HG03575 (cell line): Measurements from ENCODE around the gene NUAK1.
"Not testable (repeated sequence)": the region's sequence is repeated elsewhere in the genome, so short reads cannot be mapped to it uniquely, and the experiment has no call there.

Experiments
- ATAC-seq: cut with Tn5 transposase; IDR thresholded peaks from one replicate; pipeline ENCODE4 v1.9.1; 2021; ENCODE audit not compliant: unreplicated experiment, insufficient number of reproducible peaks, low FRiP score; ENCODE audit errors: extremely low read depth

The NUAK1 gene

GRCh38 chr12:106150555-106150954 is 11.8 kb upstream of the NUAK1 start:
- ATAC-seq: no peak

GRCh38 chr12:106149096-106149784 is 10.5 kb upstream of the NUAK1 start:
- no peak for ATAC-seq

- no peak for ATAC-seq
These were observed 9.2 kb upstream of the NUAK1 start for GRCh38 chr12:106147956-106148355.

GRCh38 chr12:106146987-106147386 is 8.2 kb upstream of the NUAK1 start:
- no peak for ATAC-seq

- no peak for ATAC-seq
These were observed 7.0 kb upstream of the NUAK1 start for GRCh38 chr12:106145539-106146447.

- ATAC-seq: no peak
These were observed 6.1 kb upstream of the NUAK1 start for GRCh38 chr12:106144847-106145246.

- ATAC-seq: no peak
These were observed 4.0 kb upstream of the NUAK1 start for GRCh38 chr12:106142591-106143261.

- ATAC-seq: not testable (repeated sequence)
These were observed 3.2 kb upstream of the NUAK1 start for GRCh38 chr12:106141920-106142319.

- ATAC-seq: no peak
These were observed 2.7 kb upstream of the NUAK1 start for GRCh38 chr12:106141452-106141851.

- no peak for ATAC-seq
These were observed 2.2 kb upstream of the NUAK1 start for GRCh38 chr12:106141003-106141402.

- no peak for ATAC-seq
These were observed 1.7 kb upstream of the NUAK1 start for GRCh38 chr12:106140223-106140986.

- no peak for ATAC-seq
These were observed 843 bp upstream of the NUAK1 start for GRCh38 chr12:106139422-106140171.

- ATAC-seq: no peak
These were observed 459 bp downstream of the NUAK1 start for GRCh38 chr12:106138357-106138632.

- no peak for ATAC-seq
These were observed 1.0 kb downstream of the NUAK1 start for GRCh38 chr12:106137530-106138356.

- no peak for ATAC-seq
These were observed 2.5 kb downstream of the NUAK1 start for GRCh38 chr12:106136263-106136662.

- ATAC-seq: no peak
These were observed 3.0 kb downstream of the NUAK1 start for GRCh38 chr12:106135781-106136180.

- ATAC-seq: no peak
These were observed 3.7 kb downstream of the NUAK1 start for GRCh38 chr12:106135075-106135474.
